HepG2 (cell line): ENCODE data around the gene TSC22D4. TPM values are rescaled to one million over a fixed set of nuclear protein-coding genes. Genes with fewer than 3 reads are reported as not detected.
A peak's percentile ranks its signal among the peaks of the same experiment; 100 is the strongest.

Source experiments
- CEBPB ChIP-seq: IDR thresholded peaks from 2 replicates; pipeline ENCODE4 v1.6.1; 2011; ENCODE audit warnings: low read depth, low read length, improper control_type of control experiment, borderline replicate concordance
- CHD2 ChIP-seq: IDR thresholded peaks from 2 replicates; pipeline ENCODE4 v1.6.1; 2011; ENCODE audit warnings: low read depth, low read length, improper control_type of control experiment
- HNRNPK ChIP-seq: fragments of 200-400 bp; formaldehyde crosslinking; IDR thresholded peaks from 2 replicates; pipeline ENCODE4 v1.6.1; 2018; ENCODE audit warnings: low read length, low read depth, moderate library complexity, mild to moderate bottlenecking; ENCODE audit not compliant: poor library complexity, severe bottlenecking
- MXD4 ChIP-seq: IDR thresholded peaks from 2 replicates; pipeline ENCODE4 v1.6.1; 2016; ENCODE audit warnings: mild to moderate bottlenecking, missing biosample characterization, missing genetic modification reagents
- MZF1 ChIP-seq: sonication (generic); formaldehyde crosslinking; IDR thresholded peaks from 2 replicates; pipeline ENCODE4 v1.8.1; 2023; ENCODE audit warnings: mild to moderate bottlenecking, missing genetic modification reagents, borderline replicate concordance
- NR2C2 ChIP-seq: sonication (generic); formaldehyde crosslinking; IDR thresholded peaks from 2 replicates; pipeline ENCODE4 v1.4.0; 2020; ENCODE audit warnings: missing genetic modification reagents, mild to moderate bottlenecking, moderate library complexity, borderline replicate concordance
- SALL2 ChIP-seq: sonication (generic); formaldehyde crosslinking; IDR thresholded peaks from 2 replicates; pipeline ENCODE4 v1.8.1; 2023; ENCODE audit warnings: mild to moderate bottlenecking, missing genetic modification reagents, inconsistent platforms
- SAP130 ChIP-seq: IDR thresholded peaks from 2 replicates; pipeline ENCODE4 v1.6.1; 2016; ENCODE audit warnings: low read depth
- SYNCRIP ChIP-seq: fragments of 200-400 bp; formaldehyde crosslinking; IDR thresholded peaks from 2 replicates; pipeline ENCODE4 v1.6.1; 2018; ENCODE audit warnings: mild to moderate bottlenecking, low read depth, low read length; ENCODE audit not compliant: insufficient read depth
- ZKSCAN8 ChIP-seq: IDR thresholded peaks from 2 replicates; pipeline ENCODE4 v1.6.1; 2016; ENCODE audit warnings: borderline replicate concordance, missing genetic modification reagents, missing compliant biosample characterization
- ZNF138 ChIP-seq: sonication (generic); formaldehyde crosslinking; IDR thresholded peaks from 2 replicates; pipeline ENCODE4 v1.5.0; 2020; ENCODE audit warnings: mild to moderate bottlenecking, low read depth, missing genetic modification reagents
- polyA plus RNA-seq, 8 experiments: library from polyadenylated mRNA; depleted of rRNA in 3 of 8; stranded (reverse) in 7 of 8; unstranded in 1 of 8; fragments of >200 nt; fragmentation: Illumina TruSeq in 4 of 8; extraction: Trizol in 4 of 8; gene quantifications; 2 replicates each; pipeline versions ENCODE4 v1.2.1 to v1.2.3, GENCODE V29; 2011 to 2016; ENCODE audit warnings: low read depth in 4 of 8, missing spikeins in 1 of 8, mixed read lengths in 1 of 8; ENCODE audit not compliant: insufficient read depth in 1 of 8
- total RNA-seq, 5 experiments: library from RNA; depleted of rRNA; stranded (reverse); fragments of >200 nt; fragmentation: Illumina TruSeq; extraction: Trizol; gene quantifications; 2 replicates each; pipeline ENCODE4 v1.2.3, GENCODE V29; 2016; ENCODE audit warnings: low read depth in 1 of 5
- TF ChIP-seq, protein P1 (sequence below), 2 experiments: sonication (generic) in 1 of 2; formaldehyde crosslinking in 1 of 2; IDR thresholded peaks; 2 replicates each; pipeline versions ENCODE4 v1.6.1 to v1.9.0; 2014 to 2022; ENCODE audit warnings: antibody characterized with exemption in 1 of 2, borderline replicate concordance in 1 of 2, inconsistent platforms in 1 of 2, low read depth in 1 of 2, missing genetic modification reagents in 1 of 2
- TF ChIP-seq, protein P2 (sequence below): sonication (generic); formaldehyde crosslinking; IDR thresholded peaks from 2 replicates; pipeline ENCODE4 v1.4.0; 2020; ENCODE audit warnings: missing genetic modification reagents
- TF ChIP-seq, protein P3 (sequence below): sonication (generic); formaldehyde crosslinking; IDR thresholded peaks from 2 replicates; pipeline ENCODE4 v1.5.1; 2020; ENCODE audit warnings: missing genetic modification reagents, mild to moderate bottlenecking, borderline replicate concordance
- TF ChIP-seq, protein P4 (sequence below): sonication (generic); formaldehyde crosslinking; IDR thresholded peaks from 2 replicates; pipeline ENCODE4 v1.9.0; 2022; ENCODE audit warnings: missing genetic modification reagents, mild to moderate bottlenecking, borderline replicate concordance

TSC22D4 gene
- total and polyA plus RNA-seq, 2 of the 13 experiments (the other 11 are each of a cell fraction or from before 2014, with no cell fraction given): 7.7 to 8.7 TPM

DNA sequence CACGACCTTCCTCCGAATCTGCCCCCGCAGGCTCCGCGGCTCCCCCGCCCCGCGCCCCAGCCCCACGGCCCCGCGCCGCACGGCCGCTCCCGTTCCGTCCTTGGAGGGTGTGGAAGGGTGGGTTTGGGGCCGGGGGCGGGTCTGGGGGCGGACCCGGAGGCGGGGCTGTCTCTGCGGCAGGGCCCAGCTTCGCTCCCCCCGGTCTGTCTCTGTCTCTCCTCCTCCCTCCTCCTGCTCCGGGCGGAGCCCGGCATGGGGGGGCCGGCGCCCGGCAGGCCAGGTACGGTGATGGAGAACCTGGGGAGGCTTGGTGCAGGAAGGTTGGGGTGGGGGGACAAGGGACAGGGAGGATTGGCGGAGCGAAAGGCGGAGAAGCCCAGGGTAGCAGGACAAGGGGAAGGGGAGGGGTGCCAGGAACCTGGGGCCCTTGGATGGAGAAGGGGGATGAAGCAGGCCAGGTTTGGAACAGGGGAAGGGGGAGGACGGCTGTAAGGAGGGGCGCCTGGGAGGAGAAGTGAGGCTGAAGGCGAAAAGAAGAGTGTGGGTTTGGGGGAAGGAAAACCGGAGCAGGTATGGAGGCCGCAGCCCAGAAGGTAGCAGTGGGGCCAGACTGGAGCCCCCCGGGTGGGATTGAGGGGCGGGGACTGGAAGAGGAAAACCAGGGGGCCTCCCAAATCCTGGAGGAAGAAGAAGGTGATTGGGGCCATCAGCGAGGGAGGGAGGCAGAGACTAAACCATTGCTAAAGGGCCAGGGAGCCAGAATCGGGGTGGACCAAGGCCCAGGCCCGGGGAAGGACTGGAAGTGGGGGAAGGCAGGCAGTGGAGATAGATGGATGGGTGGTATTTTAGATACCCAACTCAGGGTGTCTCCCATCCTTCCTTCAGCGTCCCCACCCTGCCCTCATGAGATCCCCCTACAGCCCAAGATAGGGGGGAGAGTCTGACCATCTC lies 5.0 kb upstream of the TSC22D4 start, which contains the start of gene NYAP1 (continued):
- TF ChIP-seq, protein P1, sequence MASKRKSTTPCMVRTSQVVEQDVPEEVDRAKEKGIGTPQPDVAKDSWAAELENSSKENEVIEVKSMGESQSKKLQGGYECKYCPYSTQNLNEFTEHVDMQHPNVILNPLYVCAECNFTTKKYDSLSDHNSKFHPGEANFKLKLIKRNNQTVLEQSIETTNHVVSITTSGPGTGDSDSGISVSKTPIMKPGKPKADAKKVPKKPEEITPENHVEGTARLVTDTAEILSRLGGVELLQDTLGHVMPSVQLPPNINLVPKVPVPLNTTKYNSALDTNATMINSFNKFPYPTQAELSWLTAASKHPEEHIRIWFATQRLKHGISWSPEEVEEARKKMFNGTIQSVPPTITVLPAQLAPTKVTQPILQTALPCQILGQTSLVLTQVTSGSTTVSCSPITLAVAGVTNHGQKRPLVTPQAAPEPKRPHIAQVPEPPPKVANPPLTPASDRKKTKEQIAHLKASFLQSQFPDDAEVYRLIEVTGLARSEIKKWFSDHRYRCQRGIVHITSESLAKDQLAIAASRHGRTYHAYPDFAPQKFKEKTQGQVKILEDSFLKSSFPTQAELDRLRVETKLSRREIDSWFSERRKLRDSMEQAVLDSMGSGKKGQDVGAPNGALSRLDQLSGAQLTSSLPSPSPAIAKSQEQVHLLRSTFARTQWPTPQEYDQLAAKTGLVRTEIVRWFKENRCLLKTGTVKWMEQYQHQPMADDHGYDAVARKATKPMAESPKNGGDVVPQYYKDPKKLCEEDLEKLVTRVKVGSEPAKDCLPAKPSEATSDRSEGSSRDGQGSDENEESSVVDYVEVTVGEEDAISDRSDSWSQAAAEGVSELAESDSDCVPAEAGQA (IDR thresholded peaks at IDR 0.05; ENCODE audit: low read depth): no peak
- TF ChIP-seq, protein P1 (CRISPR knock-in tag; IDR thresholded peaks at IDR 0.05; ENCODE audit: borderline replicate concordance): no peak; the same call in 1 of the 2 replicates
- TF ChIP-seq NR2C2 (no peak), SYNCRIP (no peak), CEBPB (no peak), ZKSCAN8 (CRISPR knock-in tag) (no peak), MXD4 (CRISPR knock-in tag) (no peak), ZNF138 (no peak), SAP130 (CRISPR knock-in tag) (no peak), CHD2 (no peak), HNRNPK (peak; percentile 73), MZF1 (CRISPR knock-in tag) (no peak), SALL2 (no peak)
- TF ChIP-seq, protein P2, sequence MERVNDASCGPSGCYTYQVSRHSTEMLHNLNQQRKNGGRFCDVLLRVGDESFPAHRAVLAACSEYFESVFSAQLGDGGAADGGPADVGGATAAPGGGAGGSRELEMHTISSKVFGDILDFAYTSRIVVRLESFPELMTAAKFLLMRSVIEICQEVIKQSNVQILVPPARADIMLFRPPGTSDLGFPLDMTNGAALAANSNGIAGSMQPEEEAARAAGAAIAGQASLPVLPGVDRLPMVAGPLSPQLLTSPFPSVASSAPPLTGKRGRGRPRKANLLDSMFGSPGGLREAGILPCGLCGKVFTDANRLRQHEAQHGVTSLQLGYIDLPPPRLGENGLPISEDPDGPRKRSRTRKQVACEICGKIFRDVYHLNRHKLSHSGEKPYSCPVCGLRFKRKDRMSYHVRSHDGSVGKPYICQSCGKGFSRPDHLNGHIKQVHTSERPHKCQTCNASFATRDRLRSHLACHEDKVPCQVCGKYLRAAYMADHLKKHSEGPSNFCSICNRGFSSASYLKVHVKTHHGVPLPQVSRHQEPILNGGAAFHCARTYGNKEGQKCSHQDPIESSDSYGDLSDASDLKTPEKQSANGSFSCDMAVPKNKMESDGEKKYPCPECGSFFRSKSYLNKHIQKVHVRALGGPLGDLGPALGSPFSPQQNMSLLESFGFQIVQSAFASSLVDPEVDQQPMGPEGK (CRISPR knock-in tag): peak; percentile 51; the same call in 1 of the 2 replicates
- TF ChIP-seq, protein P3, sequence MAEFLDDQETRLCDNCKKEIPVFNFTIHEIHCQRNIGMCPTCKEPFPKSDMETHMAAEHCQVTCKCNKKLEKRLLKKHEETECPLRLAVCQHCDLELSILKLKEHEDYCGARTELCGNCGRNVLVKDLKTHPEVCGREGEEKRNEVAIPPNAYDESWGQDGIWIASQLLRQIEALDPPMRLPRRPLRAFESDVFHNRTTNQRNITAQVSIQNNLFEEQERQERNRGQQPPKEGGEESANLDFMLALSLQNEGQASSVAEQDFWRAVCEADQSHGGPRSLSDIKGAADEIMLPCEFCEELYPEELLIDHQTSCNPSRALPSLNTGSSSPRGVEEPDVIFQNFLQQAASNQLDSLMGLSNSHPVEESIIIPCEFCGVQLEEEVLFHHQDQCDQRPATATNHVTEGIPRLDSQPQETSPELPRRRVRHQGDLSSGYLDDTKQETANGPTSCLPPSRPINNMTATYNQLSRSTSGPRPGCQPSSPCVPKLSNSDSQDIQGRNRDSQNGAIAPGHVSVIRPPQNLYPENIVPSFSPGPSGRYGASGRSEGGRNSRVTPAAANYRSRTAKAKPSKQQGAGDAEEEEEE (CRISPR knock-in tag): no peak
- TF ChIP-seq, protein P4, sequence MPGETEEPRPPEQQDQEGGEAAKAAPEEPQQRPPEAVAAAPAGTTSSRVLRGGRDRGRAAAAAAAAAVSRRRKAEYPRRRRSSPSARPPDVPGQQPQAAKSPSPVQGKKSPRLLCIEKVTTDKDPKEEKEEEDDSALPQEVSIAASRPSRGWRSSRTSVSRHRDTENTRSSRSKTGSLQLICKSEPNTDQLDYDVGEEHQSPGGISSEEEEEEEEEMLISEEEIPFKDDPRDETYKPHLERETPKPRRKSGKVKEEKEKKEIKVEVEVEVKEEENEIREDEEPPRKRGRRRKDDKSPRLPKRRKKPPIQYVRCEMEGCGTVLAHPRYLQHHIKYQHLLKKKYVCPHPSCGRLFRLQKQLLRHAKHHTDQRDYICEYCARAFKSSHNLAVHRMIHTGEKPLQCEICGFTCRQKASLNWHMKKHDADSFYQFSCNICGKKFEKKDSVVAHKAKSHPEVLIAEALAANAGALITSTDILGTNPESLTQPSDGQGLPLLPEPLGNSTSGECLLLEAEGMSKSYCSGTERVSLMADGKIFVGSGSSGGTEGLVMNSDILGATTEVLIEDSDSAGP (CRISPR knock-in tag): no peak
